HAP-1 (cell line): ENCODE measurements around the gene ELMOD3.
"Not testable (repeated sequence)": the region's sequence is repeated elsewhere in the genome, so short reads cannot be mapped to it uniquely, and the experiment has no call there.

Experiments
- DNase-seq, 2 experiments: peaks; one replicate each; pipeline ENCODE4 v3.0.0-alpha.2; 2016 to 2020; ENCODE audit warnings: low spot score in 2 of 2
- H3K27me3 ChIP-seq: fragments of 250-450 bp; sonication (Bioruptor Pico); 2 replicates; pipeline ENCODE4 v1.5.1; 2020; ENCODE audit warnings: low read depth, mild to moderate bottlenecking, moderate library complexity
- H3K36me3 ChIP-seq: fragments of 250-450 bp; sonication (Bioruptor Pico); replicated peaks from 2 replicates; pipeline ENCODE4 v1.5.1; 2020; ENCODE audit warnings: mild to moderate bottlenecking
- H3K4me1 ChIP-seq: fragments of 250-450 bp; sonication (Bioruptor Pico); 2 replicates; pipeline ENCODE4 v1.5.1; 2020; ENCODE audit warnings: mild to moderate bottlenecking
- H3K4me3 ChIP-seq: fragments of 250-450 bp; sonication (Bioruptor Pico); 2 replicates; pipeline ENCODE4 v1.5.1; 2020; ENCODE audit warnings: mild to moderate bottlenecking, moderate library complexity
- H3K9me3 ChIP-seq: fragments of 250-450 bp; sonication (Bioruptor Pico); 2 replicates; pipeline ENCODE4 v1.5.1; 2020; ENCODE audit warnings: mild to moderate bottlenecking, moderate library complexity
- in situ Hi-C: fragments of 300-500 bp; cut with MboI; formaldehyde crosslinking; loops from 3 replicates; pipeline ENCODE4 v1.14.3; 2020; ENCODE audit warnings: low sequenced_read_pairs, inconsistent platforms, mixed read lengths

The ELMOD3 gene

DNA sequence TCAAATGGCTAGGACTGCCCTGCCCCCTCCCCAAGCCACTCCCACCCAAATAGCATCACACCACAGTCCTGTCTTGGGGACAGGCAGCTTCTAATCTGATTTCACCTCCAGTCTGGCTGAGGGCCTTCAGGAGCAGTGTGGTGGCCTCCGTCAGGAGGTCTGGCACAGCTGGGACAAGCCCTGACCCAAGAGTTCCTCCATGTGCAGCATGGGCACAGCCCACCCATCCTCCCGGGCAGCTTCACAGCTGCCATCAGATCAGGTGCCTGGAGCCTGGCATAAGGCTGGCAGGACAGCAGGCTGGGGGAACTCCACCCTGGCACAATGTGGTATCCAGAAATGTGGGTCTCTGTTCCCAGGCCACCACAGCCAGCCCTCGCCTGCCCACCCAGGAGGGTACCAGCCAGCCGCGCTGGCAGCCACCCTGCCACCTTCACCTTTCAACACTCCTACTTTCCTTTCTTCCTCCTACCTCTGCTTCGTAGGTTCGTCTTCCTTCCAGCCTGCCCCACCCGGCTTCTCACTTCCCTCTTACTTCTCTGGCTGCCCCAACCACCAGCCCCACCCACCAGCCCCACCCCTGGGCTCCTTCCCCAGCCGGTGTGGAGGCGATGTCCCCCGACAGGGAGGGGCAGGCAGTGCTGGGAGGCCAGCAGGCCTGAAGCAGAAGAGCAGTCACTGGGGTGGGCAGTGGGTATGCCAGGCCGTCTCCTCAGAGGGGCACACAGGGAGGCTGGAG, 55.4 kb downstream of the ELMOD3 start, which contains the start of gene CAPG:
TSS of gene CAPG (minus strand) at position 522 of the 739 bp plus-strand sequence. CDS start 8,221 bp downstream, outside the sequence.
- peaks cover 6% of the 10 kb centered on the region for H3K4me1 ChIP-seq
- no peaks in the 10 kb centered on the region for H3K9me3 ChIP-seq
- H3K36me3 ChIP-seq, result no peaks in the 10 kb centered on the region
- in situ Hi-C loops, result no loop called here
- DNase-seq, result peak in 1 of 2 experiments; percentile 52
- H3K4me3 ChIP-seq, result no peak within 1 kb of the TSS
- no peaks in the 10 kb centered on the region for H3K27me3 ChIP-seq

DNA sequence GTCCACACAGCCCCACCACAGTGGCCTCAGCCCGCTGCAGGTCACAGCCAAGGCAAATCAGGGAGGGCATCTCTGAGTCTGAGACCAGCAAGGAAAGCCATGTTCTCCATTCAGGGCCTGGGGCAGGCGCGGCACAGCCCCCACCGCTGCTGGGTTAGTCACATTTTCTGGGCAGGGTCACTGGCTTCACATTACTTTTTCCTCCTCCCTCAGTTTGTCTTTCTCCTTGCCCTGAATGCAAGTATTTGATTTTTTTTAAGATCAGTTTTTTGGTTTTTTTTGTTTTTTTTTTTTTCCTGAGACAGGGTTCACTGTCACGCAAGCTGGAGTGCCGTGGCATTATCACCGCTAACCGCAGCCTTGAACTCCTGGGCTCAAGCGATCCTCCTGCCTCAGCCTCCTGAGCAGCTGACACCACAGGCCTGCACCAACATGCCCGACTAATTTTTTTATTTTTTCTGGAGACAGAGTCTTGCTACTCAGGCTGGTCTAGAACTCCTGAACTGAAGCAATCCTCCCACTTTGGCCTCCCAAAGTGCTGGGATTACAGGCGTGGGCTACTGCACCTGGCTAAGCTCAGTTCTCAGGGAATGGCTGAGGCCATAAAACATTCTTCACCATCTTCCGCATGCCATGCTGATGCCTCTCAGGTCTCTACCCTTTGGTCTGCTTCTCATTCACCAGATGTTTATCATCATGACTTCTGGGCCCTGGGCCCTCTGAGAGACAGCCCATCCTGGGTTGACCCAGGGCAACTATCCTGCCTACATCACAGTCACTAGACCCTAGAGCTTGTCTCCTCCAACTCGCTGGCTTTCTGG, 56.2 kb downstream of the ELMOD3 start:
- Histone ChIP-seq H3K36me3 (no peaks in the 10 kb centered on the region), H3K27me3 (no peaks in the 10 kb centered on the region), H3K9me3 (no peaks in the 10 kb centered on the region), H3K4me1 (peaks cover 6% of the 10 kb centered on the region), H3K4me3 (no peak overlapping the region)
- no peak for DNase-seq
- in situ Hi-C loops, result no loop called here

DNA sequence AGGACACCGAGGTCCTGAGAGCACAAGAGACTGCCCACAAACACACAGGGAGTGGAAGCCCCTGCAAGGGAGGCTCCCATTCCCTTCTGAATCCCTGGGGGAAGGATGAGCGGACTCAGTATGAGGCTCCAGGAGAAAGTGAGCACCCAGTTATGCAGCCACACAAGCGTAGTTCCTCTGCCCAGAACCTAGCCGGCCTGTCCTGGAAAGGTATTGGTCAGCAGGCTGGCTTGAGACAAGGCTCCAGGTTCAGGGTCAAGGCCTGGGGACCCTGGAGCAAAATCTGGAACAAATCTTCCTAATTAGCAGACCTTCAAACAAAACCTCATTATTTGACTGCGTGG, 56.8 kb downstream of the ELMOD3 start:
- no peaks in the 10 kb centered on the region for H3K27me3 ChIP-seq
- in situ Hi-C loops, result no loop called here
- no peak for DNase-seq
- peaks cover 6% of the 10 kb centered on the region for H3K4me1 ChIP-seq
- no peak overlapping the region for H3K4me3 ChIP-seq
- H3K9me3 ChIP-seq, result no peaks in the 10 kb centered on the region
- H3K36me3 ChIP-seq, result no peaks in the 10 kb centered on the region

DNA sequence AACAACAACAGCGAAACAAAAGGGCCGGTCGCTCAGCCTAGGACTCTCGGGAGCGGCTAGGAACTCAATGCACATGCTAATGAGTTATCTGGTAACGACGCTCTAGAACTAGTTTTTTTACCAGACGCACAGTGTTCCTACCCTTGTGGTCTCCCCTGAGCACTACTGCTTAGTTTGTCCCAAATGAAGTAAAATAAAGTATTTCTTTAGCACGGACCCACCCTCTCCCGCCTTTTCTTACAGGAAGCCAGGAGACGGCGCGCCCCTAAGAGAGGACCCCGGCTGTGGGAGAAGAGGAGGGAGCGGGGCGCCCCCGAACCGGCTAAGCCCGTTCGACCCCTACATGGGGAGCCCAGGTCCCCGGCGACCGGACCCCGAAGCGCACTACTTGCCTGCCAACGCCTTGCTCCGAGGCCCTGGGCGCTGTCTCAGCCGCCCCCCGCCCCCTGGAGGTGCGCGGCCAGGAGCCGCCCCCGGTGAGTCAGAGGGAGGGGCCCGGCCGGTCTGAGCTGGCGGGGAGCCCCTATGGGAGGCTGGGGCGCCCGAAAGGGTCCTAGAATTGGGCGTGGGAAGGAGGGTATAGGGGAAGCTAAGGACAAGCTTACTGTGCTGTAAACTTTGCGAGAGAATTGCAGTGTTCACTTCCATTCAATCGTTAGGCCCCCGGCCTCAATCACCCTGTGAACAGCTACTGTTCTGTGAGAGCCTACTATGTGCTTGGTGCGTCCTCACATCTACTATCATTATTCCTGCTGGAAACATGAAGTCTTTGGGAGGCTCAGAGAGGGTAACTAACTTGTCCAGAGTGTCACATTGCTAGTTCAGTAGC, 59.2 kb downstream of the ELMOD3 start:
- Histone ChIP-seq H3K4me3 (no peak overlapping the region), H3K36me3 (no peaks in the 10 kb centered on the region), H3K9me3 (no peaks in the 10 kb centered on the region), H3K27me3 (no peaks in the 10 kb centered on the region), H3K4me1 (peaks cover 10% of the 10 kb centered on the region)
- no peak for DNase-seq
- in situ Hi-C loops, result no loop called here

DNA sequence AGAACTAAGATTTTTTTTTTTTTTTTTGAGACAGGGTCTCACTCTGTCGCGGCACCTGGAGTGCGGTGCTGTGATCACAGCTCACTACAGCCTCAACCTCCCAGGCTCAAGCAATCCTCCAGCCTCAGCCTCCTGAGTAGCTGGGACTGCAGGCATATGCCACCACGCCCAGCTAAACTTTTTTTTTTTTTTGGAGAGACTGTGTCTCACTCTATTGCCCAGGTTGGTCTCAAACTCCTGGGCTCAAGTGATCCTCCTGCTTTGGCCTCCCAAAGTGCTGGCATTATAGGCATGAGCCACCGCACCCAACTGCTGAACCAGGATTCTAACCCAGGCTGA, 59.8 kb downstream of the ELMOD3 start:
- DNase-seq, H3K36me3 ChIP-seq, H3K4me3 ChIP-seq, in situ Hi-C loops, H3K27me3 ChIP-seq, H3K9me3 ChIP-seq: not testable (repeated sequence)
- peaks cover 16% of the 10 kb centered on the region for H3K4me1 ChIP-seq

DNA sequence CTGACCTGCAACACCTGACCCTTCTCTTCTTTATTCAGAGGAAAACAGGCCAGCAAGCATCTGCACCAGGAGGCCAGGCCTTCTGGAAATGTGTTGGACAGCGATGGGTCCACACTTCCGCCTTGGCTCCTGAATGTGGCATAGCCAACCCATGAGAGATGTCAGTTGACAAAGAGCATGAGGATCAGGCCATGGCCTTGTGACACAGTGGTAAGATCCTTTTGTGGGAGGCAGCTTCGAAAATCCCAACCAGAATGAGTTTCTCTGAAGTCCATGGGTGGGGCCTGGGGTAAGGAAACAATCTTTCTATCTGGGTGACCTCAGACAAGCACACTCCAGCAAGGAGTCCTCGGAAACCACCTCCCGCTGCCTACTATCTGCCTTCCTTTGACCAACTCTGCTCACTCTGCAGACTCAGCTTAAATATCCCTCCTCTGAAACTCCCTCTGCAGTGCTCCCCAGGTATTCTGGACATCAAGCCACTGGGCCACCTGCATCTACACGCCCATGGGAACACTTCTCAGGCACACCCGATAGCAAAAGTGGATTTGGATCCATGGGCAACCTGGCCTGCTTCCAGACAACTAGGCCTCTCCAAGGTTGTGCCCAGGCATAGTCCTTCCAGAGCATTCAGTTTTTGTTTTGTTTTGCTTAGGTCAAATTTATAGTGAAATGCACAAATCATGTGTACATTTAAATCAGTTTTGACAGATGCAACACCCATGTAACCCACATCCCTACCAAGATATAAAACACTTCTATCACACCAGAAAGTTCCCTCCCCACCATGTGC, 60.4 kb downstream of the ELMOD3 start:
- DNase-seq, result no peak
- Histone ChIP-seq H3K4me3 (no peak overlapping the region), H3K4me1 (peaks cover 16% of the 10 kb centered on the region), H3K9me3 (no peaks in the 10 kb centered on the region), H3K27me3 (no peaks in the 10 kb centered on the region), H3K36me3 (no peaks in the 10 kb centered on the region)
- in situ Hi-C loops, result loop anchor here (5.0 kb wide), 1 partner anchor 137 kb away; no protein-coding TSS in a partner anchor

DNA sequence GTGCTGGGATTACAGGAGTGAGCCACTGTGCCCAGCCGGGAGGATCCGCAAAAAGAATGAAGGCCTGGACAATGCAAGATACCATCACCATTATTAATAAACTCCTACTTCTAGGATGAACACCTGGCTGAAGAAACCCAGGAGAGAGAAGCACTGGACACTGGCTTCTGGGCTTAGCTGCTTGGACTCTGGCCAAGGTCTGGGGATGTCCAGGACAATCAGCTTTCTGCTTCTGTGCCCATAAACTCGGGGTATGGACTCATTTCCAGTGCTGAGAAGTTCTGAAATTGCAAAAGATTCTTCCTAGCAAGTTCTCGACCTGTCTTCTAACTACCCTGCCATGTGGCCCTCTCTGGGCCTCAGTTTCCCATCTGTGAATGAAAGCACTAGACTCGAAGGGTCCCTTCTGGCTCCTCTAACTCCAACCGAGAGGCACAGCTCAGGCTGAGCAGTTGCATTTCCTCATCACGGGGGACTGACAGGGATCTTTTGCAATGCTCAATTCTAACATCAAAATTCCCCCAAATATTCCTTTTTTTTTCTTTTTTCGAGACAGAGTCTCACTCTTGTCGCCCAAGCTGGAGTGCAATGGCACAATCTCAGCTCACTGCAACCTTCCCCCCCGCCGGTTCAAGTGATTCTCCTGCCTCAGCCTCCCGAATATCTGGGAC, 61.5 kb downstream of the ELMOD3 start:
- peaks cover 24% of the 10 kb centered on the region for H3K4me1 ChIP-seq
- H3K4me3 ChIP-seq, result no peak overlapping the region
- in situ Hi-C loops, result loop anchor here (5.0 kb wide), 1 partner anchor 136 kb away; no protein-coding TSS in a partner anchor
- H3K36me3 ChIP-seq, result no peaks in the 10 kb centered on the region
- no peaks in the 10 kb centered on the region for H3K9me3 ChIP-seq
- no peaks in the 10 kb centered on the region for H3K27me3 ChIP-seq
- no peak for DNase-seq

DNA sequence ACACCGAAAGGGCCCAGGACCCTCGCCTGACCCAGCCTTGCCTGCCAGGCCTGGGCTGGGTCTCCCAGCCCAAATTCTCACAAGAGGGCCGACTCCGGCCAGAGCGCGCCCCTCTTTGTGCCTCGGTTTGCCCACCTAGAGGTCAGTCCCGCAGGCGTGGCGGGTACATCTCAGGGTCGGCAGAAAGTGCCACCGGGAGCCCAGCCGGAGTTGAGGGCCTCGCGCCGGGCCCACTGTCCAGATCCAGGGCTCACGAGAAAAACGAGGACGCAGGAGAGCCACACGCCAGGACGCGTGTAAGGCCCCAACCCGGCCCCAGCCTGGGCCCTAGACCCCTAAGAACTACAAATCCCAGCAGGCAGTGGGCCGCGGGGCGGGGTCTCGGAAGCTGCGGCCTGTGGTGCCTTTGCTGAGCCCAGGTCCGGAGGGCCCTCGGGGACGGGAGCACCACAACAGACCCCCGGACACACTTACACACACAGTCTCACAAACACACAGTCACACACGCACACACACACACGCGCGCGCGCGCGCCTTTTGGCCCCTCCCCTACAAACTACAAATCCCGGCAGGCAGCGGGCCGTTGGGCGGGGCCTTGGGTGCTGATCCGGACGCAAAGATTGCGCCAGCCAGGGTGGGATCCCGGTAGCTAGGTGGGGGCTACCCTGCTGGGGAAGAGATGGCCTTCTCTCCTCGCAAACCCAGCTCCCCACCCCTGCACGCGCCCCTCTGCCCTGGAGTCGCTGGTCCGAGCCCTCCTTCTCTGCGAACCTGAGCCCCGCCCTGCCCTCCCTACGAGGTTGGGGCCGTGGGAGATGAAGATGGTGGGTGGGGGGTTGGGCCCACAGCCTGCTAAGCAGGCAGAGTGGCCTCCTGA, 63.8 kb downstream of the ELMOD3 start, which contains the start of gene SH2D6:
TSS of gene SH2D6 (plus strand) at position 583 of the 877 bp plus-strand sequence. CDS start 10,752 bp downstream, outside the sequence.
- in situ Hi-C loops, result loop anchor here (5.0 kb wide), 1 partner anchor 134 kb away; no protein-coding TSS in a partner anchor

DNA sequence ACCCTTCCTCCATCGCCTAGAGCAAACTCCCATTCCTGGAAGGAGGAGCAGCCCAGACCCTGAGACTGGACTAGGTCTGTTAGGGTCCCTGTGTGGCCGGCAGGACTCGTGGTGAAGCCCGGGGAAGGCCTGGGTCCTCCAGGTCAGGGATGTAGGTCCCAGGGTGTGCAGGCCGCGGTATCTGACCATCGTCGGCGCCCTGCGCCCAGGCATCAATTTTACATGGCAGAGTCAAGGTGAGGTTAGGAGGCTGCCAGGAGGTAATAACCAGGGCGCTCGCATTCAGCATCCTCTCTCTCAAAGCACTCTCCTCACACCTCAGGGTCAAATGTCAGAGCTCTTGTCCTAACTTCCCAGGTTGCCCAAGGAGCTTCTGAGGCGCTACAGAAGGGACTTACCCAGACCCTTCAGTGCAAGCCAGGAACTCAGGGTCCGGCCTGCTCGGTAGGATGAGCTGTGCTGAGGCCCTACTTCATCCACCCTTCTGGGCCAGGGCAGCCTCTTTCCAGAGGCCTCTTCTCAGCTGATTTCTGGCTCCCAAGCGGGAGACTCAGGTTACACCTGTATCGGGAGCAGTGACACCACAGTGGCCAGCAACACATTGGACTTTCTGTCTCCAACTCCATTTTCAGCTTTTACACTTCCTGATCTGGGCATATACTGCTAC, 64.6 kb downstream of the ELMOD3 start:
- peaks cover 24% of the 10 kb centered on the region for H3K4me1 ChIP-seq
- in situ Hi-C loops, result loop anchor here (5.0 kb wide), 1 partner anchor 133 kb away; no protein-coding TSS in a partner anchor

More for the DNA sequence above, 63.8 kb downstream of the ELMOD3 start, which contains the start of gene SH2D6:
- DNase-seq, result peak; percentile 73 to 90
- H3K4me1 ChIP-seq, result peaks cover 24% of the 10 kb centered on the region
- peak within 1 kb of the TSS; percentile 65 for H3K4me3 ChIP-seq
- H3K9me3 ChIP-seq, result no peaks in the 10 kb centered on the region
- no peaks in the 10 kb centered on the region for H3K36me3 ChIP-seq
- H3K27me3 ChIP-seq, result no peaks in the 10 kb centered on the region

DNA sequence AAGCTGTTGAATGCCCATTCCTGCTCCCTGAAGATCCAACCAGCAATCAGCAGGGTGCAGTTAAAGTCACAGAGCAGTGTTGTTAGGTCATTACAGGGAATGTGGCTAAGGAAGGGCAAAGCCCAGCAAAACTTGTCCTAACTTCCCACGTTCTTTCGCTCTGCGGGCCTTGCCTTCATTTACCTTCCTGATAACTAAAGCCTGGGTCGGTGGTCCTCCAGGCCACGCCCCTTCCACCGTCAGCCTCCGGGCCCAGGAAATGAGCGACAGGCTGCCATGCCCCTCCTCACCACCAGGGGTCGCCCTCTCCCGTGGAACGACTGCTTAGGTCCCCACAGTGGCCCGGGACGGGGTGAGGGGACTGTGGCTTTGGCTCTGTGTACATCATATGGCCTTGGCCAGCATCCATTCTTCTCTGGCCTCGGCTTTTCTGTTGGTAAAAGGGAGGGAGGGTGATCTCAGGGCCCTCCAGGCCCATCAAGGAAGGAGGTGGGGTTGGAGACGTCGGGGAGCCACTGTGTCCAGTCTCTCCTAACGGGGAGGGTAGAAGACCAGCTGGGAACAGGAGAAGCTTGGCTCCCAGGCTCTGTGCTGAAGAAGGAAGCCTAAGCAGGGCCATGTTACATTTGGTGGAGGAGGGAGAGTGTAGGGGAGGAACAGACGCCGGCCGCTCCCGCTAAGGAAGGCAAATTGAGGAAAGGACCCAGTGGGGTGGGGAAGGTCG, 66.1 kb downstream of the ELMOD3 start:
- DNase-seq, result peak; percentile 82 to 96
- no peaks in the 10 kb centered on the region for H3K27me3 ChIP-seq
- H3K4me1 ChIP-seq, result peaks cover 24% of the 10 kb centered on the region
- H3K4me3 ChIP-seq, result no peak overlapping the region
- no peaks in the 10 kb centered on the region for H3K36me3 ChIP-seq
- in situ Hi-C loops, result no loop called here
- H3K9me3 ChIP-seq, result no peaks in the 10 kb centered on the region

More for the DNA sequence above, 64.6 kb downstream of the ELMOD3 start:
- no peaks in the 10 kb centered on the region for H3K27me3 ChIP-seq
- no peaks in the 10 kb centered on the region for H3K9me3 ChIP-seq
- peak overlapping the region; percentile 65 for H3K4me3 ChIP-seq
- no peak for DNase-seq
- H3K36me3 ChIP-seq, result no peaks in the 10 kb centered on the region
